GM04503 (cell line): ENCODE results near the gene KIF9.
A peak's percentile ranks its signal among the peaks of the same experiment; 100 is the strongest.
"Not testable (repeated sequence)": the region's sequence is repeated elsewhere in the genome, so short reads cannot be mapped to it uniquely, and the experiment has no call there.

Experiments
- DNase-seq: peaks from one replicate; pipeline ENCODE4 v3.0.0-alpha.2; 2012; ENCODE audit warnings: low read depth

Gene KIF9

DNA sequence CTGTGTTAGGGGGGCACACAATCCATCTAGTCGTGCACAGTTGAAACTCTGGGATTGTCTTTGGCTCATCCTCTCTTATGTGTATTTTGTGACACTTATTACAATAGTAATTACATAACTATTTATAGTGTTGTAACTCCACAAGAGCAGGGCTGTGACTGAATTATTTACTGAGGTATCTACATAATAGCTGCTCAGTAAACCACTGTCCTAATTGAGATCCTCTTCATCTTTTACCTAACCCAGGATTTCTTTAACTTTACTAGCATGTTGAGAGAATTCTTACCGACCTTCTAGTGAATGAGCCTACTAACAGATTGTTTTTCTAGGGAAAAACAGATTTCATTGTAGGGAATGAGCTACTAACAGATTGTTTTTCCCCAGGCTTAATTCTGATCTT lies 11.2 kb upstream of the KIF9 start:
- no peak for DNase-seq

- not testable (repeated sequence) for DNase-seq
Observed at GRCh38 chr3:47291754-47292420, 9.3 kb upstream of the KIF9 start.

GRCh38 chr3:47291158-47291753 lies 8.7 kb upstream of the KIF9 start:
- DNase-seq = no peak

- no peak for DNase-seq
Observed at GRCh38 chr3:47288966-47289910, 6.6 kb upstream of the KIF9 start.

DNA sequence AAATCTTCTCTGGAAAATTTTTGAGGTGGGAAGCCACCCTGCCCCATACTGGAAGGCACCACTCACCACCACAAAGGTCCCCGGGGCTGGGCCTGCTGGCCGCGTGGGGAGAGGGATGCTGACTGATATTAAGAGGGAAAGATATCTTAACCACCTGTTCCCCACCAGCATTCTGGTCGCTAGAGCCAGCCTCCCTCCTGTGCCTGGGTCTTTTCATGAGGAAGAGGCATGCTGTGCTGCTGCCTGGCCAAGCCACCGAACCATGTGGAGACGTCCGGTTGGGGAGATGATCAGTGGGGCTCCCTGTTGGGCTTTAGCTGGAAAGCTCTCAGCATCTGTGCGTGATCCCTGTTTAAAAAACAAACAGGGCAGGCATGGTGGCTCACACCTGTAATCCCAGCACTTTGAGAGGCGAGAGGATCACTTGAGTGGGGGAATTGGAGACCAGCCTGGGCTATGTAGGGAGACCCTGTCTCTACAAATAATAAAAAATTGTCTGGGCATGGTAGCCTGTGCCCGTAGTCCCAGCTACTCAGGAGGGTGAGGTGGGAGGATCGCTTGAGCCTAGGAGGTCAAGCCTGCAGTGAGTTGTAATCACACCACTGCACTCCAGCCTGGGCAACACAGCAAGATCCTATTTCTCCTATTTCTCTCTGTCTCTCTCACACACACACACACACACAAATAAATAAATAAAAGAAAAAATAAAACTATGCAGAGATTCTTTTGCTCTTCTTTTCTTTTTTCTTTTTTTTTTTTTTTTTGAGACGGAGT lies 1.2 kb upstream of the KIF9 start:
- DNase-seq = no peak

GRCh38 chr3:47283193-47283537 lies 566 bp upstream of the KIF9 start:
- no peak for DNase-seq

DNA sequence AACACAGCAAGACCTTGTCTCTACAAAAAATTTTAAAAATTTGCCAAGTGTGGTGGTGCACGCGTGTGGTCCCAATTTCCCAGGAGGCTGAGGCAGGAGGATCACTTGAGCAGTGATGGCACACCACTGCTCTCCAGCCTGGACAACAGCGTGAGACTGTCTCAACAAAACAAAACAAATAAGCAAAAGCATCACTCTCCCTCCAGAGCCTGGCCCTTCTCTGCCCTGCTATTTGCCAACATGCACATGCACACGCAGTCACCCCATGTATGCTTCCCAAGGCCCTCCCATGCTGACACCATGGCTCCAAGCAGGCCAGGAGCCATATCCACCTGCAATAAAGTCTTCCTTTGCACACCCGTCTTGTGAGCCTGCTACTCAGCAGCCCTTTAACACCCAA lies 2.1 kb downstream of the KIF9 start:
- DNase-seq = no peak

GRCh38 chr3:47276558-47276957 lies 6.0 kb downstream of the KIF9 start:
- DNase-seq = no peak

DNA sequence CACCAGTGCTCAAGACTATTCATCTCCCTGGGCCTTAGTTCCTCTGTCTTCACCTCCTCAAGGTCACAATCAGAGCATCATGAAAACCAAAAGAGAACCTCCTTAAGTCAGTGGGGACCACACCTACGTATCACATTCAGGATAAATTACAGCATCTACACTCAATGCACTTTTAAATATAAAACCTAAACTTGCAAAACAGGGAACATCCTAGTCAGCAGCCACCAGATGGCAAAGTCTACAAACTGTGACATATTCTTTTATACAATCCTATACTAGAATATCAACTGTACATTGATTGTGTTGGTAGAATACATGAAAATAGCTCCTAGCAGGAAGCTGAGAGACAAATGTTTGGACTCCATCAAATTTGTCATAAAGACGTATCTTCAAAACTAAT lies 7.9 kb downstream of the KIF9 start:
- no peak for DNase-seq

DNA sequence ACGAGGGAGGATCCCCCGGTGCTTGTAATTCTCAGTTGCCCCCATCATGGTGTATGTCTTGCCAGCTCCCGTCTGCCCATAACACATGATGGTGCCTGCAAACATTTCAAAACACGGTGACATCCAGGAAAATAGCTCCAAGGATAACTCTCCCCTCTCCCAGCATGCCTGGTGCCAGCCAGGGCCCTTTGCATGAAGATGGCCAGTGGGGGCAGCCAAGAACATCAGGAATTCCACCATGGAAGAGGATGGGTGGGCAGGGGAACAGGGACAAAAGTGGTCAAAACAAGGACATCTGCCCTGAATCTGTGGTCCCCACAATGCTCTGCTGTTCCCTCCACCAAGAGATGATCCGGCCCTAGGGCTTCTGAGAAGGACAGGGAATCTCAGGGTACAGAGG lies 9.0 kb downstream of the KIF9 start:
- DNase-seq = no peak

GRCh38 chr3:47270526-47270925 lies 12.1 kb downstream of the KIF9 start:
- no peak for DNase-seq

DNA sequence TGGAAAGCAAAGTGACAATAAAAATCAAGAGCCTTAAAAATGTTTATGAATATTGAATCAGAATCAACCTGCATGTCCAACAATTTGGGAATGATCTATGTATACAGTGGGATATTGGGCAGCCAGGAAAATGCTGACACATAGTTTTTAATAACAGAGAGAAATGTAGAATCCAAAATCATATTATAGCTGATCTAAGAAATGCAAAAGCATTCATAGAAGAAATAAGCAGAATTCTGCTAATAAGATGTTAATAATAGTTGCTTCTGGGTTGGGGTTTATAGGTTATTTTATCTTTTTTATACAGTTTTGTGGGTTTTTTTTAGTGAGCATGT lies 15.1 kb downstream of the KIF9 start:
- DNase-seq = no peak

GRCh38 chr3:47266709-47267489 lies 15.7 kb downstream of the KIF9 start:
- peak; percentile 68 for DNase-seq

DNA sequence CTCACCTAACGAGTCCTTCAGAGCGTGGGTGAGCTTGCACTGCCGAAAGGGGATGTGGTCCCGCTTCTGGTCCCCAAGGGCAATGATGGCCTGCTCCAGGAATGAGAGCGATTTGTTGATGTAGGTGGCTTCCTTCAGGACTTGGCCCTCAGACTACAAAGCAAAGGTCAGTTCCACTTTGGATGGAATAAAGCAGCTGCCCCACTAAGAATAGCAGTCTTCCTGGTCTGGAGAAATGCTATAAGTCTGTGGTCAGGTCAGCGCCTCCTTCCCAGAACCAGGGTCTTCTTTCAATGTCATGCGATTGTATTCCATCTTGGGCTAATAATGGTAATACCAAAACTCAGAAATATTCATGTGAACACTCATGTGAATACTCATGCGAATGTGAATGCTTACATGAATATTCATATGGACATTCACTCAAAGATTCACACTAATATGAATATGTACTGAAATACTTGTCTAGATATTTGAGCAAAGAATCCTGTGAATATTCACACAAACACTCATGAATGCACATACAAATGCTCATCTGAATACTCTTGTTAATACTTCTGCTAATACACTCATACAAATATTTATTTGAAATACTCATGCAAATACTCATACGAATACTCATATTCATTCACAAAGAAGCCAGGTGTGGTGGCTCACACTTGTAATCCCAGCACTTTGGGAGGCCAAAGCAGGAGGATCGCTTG lies 16.7 kb downstream of the KIF9 start:
- DNase-seq = no peak

DNA sequence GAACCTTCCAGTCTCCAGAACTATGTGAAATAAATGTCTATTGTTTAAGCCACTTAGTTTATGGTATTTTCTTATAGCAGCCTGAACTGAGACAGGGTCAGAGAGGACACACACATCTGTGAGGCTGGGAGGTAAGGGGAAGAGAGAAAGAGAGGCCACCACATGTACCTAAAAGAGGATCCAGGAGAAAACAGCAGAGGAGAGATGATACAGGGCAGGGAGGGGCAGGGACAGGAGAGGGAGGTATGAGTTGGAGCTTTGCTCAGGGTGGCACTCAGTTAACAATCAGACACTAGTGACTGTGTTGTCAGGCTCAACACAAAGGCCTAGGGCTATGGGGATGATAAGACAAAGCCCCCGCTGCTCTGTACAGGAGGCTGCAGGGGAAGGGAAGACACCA lies 17.6 kb downstream of the KIF9 start:
- no peak for DNase-seq

DNA sequence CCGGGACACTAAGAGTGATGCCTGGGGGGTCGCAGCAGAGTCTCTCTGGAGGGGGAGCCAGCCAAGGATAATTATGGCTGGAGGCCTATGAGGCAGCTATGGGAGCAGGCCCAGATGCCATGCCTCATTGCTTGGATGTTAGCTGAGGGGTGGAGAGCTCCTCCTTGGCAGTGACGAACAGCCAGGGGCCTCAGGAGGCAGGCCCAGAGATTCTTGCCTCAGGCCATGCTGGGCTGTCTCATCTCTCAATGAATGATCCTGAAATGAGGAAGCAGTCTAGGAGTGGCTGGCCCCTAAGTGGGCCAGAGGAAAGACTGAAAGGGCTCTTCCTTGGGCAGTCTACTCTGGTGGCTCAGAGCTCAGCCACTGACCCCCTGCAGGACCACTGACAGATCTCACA lies 21.3 kb downstream of the KIF9 start:
- DNase-seq = no peak

DNA sequence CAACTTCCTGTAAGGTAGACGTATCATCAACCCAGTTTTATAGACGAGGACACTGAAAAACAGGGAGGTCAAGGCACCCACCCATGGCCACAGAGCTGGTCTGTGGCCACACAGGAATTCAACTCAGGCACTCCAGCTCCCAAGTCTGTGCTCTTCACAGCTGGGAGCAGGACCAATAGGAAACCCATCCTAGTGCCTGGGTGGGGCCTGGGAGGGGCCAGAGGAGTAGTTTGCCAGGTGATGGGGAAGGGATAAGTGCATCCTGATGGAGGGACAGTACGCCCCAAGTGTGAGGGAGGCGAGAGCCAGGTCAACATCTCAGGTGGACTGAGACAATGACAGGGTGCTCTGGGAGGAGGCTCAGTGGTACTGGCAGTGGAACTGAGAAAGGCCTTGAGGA lies 22.0 kb downstream of the KIF9 start:
- DNase-seq = no peak

DNA sequence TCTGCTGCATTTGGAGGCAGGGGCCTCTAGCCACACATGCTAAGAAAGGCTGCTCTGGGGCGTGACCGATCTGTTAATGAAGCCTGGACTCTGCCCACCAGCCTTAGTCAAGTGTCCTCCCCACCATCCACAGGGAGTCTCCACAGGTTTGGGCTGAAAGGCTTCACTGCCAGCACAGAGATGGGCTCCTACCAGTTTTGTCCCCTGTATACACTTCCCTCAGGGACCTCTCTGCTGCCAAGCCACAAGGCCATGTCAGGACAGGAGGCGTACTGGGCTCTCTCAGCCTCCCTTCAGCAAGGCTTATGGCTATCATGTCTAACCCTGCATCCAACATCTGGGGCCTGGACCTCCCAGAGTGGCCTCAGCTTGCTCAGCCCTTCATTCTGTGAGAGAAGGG lies 23.5 kb downstream of the KIF9 start:
- DNase-seq = no peak

DNA sequence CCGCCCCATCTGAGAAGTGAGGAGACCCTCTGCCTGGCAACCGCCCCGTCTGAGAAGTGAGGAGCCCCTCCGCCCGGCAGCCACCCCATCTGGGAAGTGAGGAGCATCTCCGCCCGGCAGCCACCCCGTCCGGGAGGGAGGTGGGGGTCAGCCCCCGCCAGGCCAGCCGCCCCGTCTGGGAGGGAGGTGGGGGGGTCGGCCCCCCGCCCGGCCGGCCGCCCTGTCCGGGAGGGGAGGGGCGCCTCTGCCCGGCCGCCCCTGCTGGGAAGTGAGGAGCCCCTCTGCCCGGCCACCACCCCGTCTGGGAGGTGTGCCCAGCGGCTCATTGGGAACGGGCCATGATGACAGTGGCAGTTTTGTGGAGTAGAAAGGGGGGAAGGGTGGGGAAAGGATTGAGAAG lies 26.3 kb downstream of the KIF9 start:
- not testable (repeated sequence) for DNase-seq

DNA sequence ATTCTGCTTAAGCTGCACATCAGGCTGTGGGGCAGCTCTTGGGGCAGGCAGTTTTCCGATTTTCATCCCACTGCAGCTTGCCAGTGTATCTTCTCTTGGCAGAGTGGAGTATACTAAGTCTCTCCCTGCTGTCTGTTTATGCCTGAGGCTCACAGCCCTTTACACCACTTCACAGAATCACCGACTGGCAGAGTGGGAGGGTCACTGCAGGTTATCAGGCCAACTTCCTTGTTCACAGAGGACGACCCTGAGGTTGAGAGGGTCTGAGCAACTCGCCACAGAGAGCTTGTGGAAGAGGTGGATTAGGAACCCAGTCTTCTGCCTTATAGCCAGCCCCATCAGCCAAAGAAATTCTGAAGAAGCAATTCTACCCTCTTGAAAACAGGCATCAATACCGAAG lies 30.9 kb downstream of the KIF9 start:
- DNase-seq = no peak

- DNase-seq = not testable (repeated sequence)
Observed at GRCh38 chr3:47251085-47251484, 31.5 kb downstream of the KIF9 start.
